Muscle layer of colon (tissue), 2 donors: ENCODE results near the gene SERPINB12.

Source experiments
- H3K27ac ChIP-seq: one replicate; pipeline ENCODE4 v1.7.0; 2013; ENCODE audit warnings: low read depth, mild to moderate bottlenecking, low read length, moderate library complexity
- H3K27me3 ChIP-seq, 2 donors: one replicate each; pipeline ENCODE4 v1.7.0; 2013; ENCODE audit warnings: low read length in 2 of 2, mild to moderate bottlenecking in 2 of 2; ENCODE audit not compliant: insufficient read depth in 2 of 2, control insufficient read depth in 1 of 2
- H3K36me3 ChIP-seq: one replicate; pipeline ENCODE4 v1.7.0; 2013; ENCODE audit warnings: mild to moderate bottlenecking, low read length; ENCODE audit not compliant: insufficient read depth
- H3K4me1 ChIP-seq: one replicate; pipeline ENCODE4 v1.7.0; 2013; ENCODE audit warnings: mild to moderate bottlenecking, low read length; ENCODE audit not compliant: insufficient read depth
- H3K4me3 ChIP-seq, 2 donors: one replicate each; pipeline ENCODE4 v1.7.0; 2013; ENCODE audit warnings: low read length in 2 of 2, low read depth in 1 of 2, mild to moderate bottlenecking in 1 of 2, moderate library complexity in 1 of 2
- H3K9ac ChIP-seq: one replicate; pipeline ENCODE4 v1.7.0; 2013; ENCODE audit warnings: low read length
- H3K9me3 ChIP-seq: one replicate; pipeline ENCODE4 v1.7.0; 2013; ENCODE audit warnings: mild to moderate bottlenecking, low read length
- donor health status: abdominal sarcoma.
- donor health status: Adenocarcinoma of cecum.

SERPINB12 gene

GRCh38 chr18:63553081-63553480 lies 10.9 kb downstream of the SERPINB12 start:
- peaks cover 13% of the 10 kb centered on the region for H3K4me1 ChIP-seq
- H3K9ac ChIP-seq: no peak overlapping the region
- no peaks in the 10 kb centered on the region for H3K36me3 ChIP-seq
- H3K27me3 ChIP-seq: no peaks in the 10 kb centered on the region
- H3K4me3 ChIP-seq: no peak overlapping the region
- H3K9me3 ChIP-seq: no peaks in the 10 kb centered on the region
- no peak overlapping the region for H3K27ac ChIP-seq

GRCh38 chr18:63559567-63560491 lies 17.7 kb downstream of the SERPINB12 start:
- Histone ChIP-seq H3K27ac (no peak overlapping the region), H3K9ac (no peak overlapping the region), H3K36me3 (no peaks in the 10 kb centered on the region), H3K27me3 (no peaks in the 10 kb centered on the region), H3K4me1 (peaks cover 9% of the 10 kb centered on the region), H3K4me3 (no peak overlapping the region), H3K9me3 (no peaks in the 10 kb centered on the region)

GRCh38 chr18:63562284-63562683 lies 20.1 kb downstream of the SERPINB12 start:
- Histone ChIP-seq H3K9ac (no peak overlapping the region), H3K9me3 (no peaks in the 10 kb centered on the region), H3K27ac (no peak overlapping the region), H3K36me3 (no peaks in the 10 kb centered on the region), H3K4me3 (no peak overlapping the region), H3K4me1 (peaks cover 9% of the 10 kb centered on the region), H3K27me3 (no peaks in the 10 kb centered on the region)

- H3K9me3 ChIP-seq: no peaks in the 10 kb centered on the region
- H3K9ac ChIP-seq: no peak overlapping the region
- no peak overlapping the region for H3K27ac ChIP-seq
- H3K27me3 ChIP-seq: no peaks in the 10 kb centered on the region
- H3K4me1 ChIP-seq: peaks cover 9% of the 10 kb centered on the region
- no peaks in the 10 kb centered on the region for H3K36me3 ChIP-seq
- no peak overlapping the region for H3K4me3 ChIP-seq
These were observed 21.9 kb downstream of the SERPINB12 start for GRCh38 chr18:63564021-63564420.

GRCh38 chr18:63564561-63564960 lies 22.4 kb downstream of the SERPINB12 start:
- Histone ChIP-seq H3K27me3 (no peaks in the 10 kb centered on the region), H3K4me1 (peaks cover 9% of the 10 kb centered on the region), H3K9ac (no peak overlapping the region), H3K4me3 (no peak overlapping the region), H3K27ac (no peak overlapping the region), H3K36me3 (no peaks in the 10 kb centered on the region), H3K9me3 (no peaks in the 10 kb centered on the region)

- Histone ChIP-seq H3K4me3 (no peak overlapping the region), H3K9me3 (no peaks in the 10 kb centered on the region), H3K27ac (no peak overlapping the region), H3K27me3 (no peaks in the 10 kb centered on the region), H3K4me1 (peaks cover 9% of the 10 kb centered on the region), H3K36me3 (no peaks in the 10 kb centered on the region), H3K9ac (no peak overlapping the region)
These were observed 25.1 kb downstream of the SERPINB12 start for GRCh38 chr18:63567276-63567675.

GRCh38 chr18:63567825-63568224 lies 25.7 kb downstream of the SERPINB12 start:
- Histone ChIP-seq H3K36me3 (no peaks in the 10 kb centered on the region), H3K4me1 (peaks cover 9% of the 10 kb centered on the region), H3K9me3 (no peaks in the 10 kb centered on the region), H3K27ac (no peak overlapping the region), H3K4me3 (no peak overlapping the region), H3K9ac (no peak overlapping the region), H3K27me3 (no peaks in the 10 kb centered on the region)

GRCh38 chr18:63570721-63571120 lies 28.6 kb downstream of the SERPINB12 start:
- H3K9ac ChIP-seq: no peak overlapping the region
- no peak overlapping the region for H3K4me3 ChIP-seq
- H3K9me3 ChIP-seq: no peaks in the 10 kb centered on the region
- no peaks in the 10 kb centered on the region for H3K36me3 ChIP-seq
- H3K4me1 ChIP-seq: no peaks in the 10 kb centered on the region
- H3K27me3 ChIP-seq: no peaks in the 10 kb centered on the region
- no peak overlapping the region for H3K27ac ChIP-seq

GRCh38 chr18:63575681-63576080 lies 33.5 kb downstream of the SERPINB12 start:
- no peak overlapping the region for H3K27ac ChIP-seq

GRCh38 chr18:63578357-63578958 lies 36.3 kb downstream of the SERPINB12 start:
- Histone ChIP-seq H3K9me3 (no peaks in the 10 kb centered on the region), H3K27ac (no peak overlapping the region), H3K36me3 (no peaks in the 10 kb centered on the region), H3K9ac (no peak overlapping the region), H3K4me3 (no peak overlapping the region), H3K4me1 (no peaks in the 10 kb centered on the region), H3K27me3 (no peaks in the 10 kb centered on the region)

More at GRCh38 chr18:63575681-63576080, 33.5 kb downstream of the SERPINB12 start:
- Histone ChIP-seq H3K36me3 (no peaks in the 10 kb centered on the region), H3K9me3 (no peaks in the 10 kb centered on the region), H3K27me3 (no peaks in the 10 kb centered on the region), H3K9ac (no peak overlapping the region), H3K4me1 (no peaks in the 10 kb centered on the region), H3K4me3 (no peak overlapping the region)

- Histone ChIP-seq H3K4me1 (no peaks in the 10 kb centered on the region), H3K27me3 (no peaks in the 10 kb centered on the region), H3K4me3 (no peak overlapping the region), H3K36me3 (no peaks in the 10 kb centered on the region), H3K27ac (no peak overlapping the region), H3K9me3 (no peaks in the 10 kb centered on the region), H3K9ac (no peak overlapping the region)
These were observed 37.4 kb downstream of the SERPINB12 start for GRCh38 chr18:63579616-63580015.
